ENCODE measurements around the gene RPA1. TPM values are rescaled to one million over a fixed set of nuclear protein-coding genes. Genes with fewer than 3 reads are reported as not detected.

The RPA1 gene
- total RNA-seq (2022; extraction: Qiagen RNA extraction; ENCODE audit: low read depth) = 64.4 to 90.3 TPM (median 83.0 TPM) in 5 replicates

GRCh38 chr17:1829592-1830257, at the start of gene RPA1, which contains the start of gene SMYD4:
Gene RPA1, plus strand, starts transcription at chr17:1830005. Its CDS starts 89 bp downstream, at chr17:1830094.
Gene SMYD4, minus strand, starts transcription at chr17:1829902. Its CDS starts 1,908 bp downstream, at chr17:1827994.

Other genes with a start within 250 kb of the RPA1 start
- 5.5 to 8.5 TPM (median 6.5 TPM) in 5 replicates for gene SLC43A2, start 201.2 kb upstream of the RPA1 start, total RNA-seq (2022; extraction: Qiagen RNA extraction; ENCODE audit: low read depth)
- gene SCARF1, start 184.3 kb upstream of the RPA1 start, total RNA-seq (2022; extraction: Qiagen RNA extraction; ENCODE audit: low read depth) = 0.24 to 0.38 TPM (median 0.31 TPM) in 5 replicates
- 12.8 to 19.6 TPM (median 18.5 TPM) in 5 replicates for gene RILP, start 180.1 kb upstream of the RPA1 start, total RNA-seq (2022; extraction: Qiagen RNA extraction; ENCODE audit: low read depth)
- gene PRPF8, start 145.1 kb upstream of the RPA1 start, total RNA-seq (2022; extraction: Qiagen RNA extraction; ENCODE audit: low read depth) = 270 to 291 TPM (median 278 TPM) in 5 replicates
- 1.0 to 1.7 TPM (median 1.1 TPM) in 5 replicates for gene TLCD2, start 119.6 kb upstream of the RPA1 start, total RNA-seq (2022; extraction: Qiagen RNA extraction; ENCODE audit: low read depth)
- gene WDR81, start 105.3 kb upstream of the RPA1 start, total RNA-seq (2022; extraction: Qiagen RNA extraction; ENCODE audit: low read depth) = 24.3 to 34.1 TPM (median 30.6 TPM) in 5 replicates
- gene SERPINF2, start 87.1 kb upstream of the RPA1 start, total RNA-seq (2022; extraction: Qiagen RNA extraction; ENCODE audit: low read depth) = 1.3 to 2.2 TPM (median 2.0 TPM) in 5 replicates
- 1.3 to 2.1 TPM (median 1.5 TPM) in 5 replicates for gene SERPINF1, start 67.9 kb upstream of the RPA1 start, total RNA-seq (2022; extraction: Qiagen RNA extraction; ENCODE audit: low read depth)
- 8.2 to 10.4 TPM (median 8.9 TPM) in 5 replicates for gene SMYD4, start 103 bp upstream of the RPA1 start, total RNA-seq (2022; extraction: Qiagen RNA extraction; ENCODE audit: low read depth)
- gene RTN4RL1, start 195.3 kb downstream of the RPA1 start, total RNA-seq (2022; extraction: Qiagen RNA extraction; ENCODE audit: low read depth) = 1.8 to 3.4 TPM (median 2.9 TPM) in 5 replicates
- gene DPH1, start 200.1 kb downstream of the RPA1 start, total RNA-seq (2022; extraction: Qiagen RNA extraction; ENCODE audit: low read depth) = 43.3 to 45.7 TPM (median 44.1 TPM) in 5 replicates
- 50.6 to 84.4 TPM (median 82.9 TPM) in 5 replicates for gene OVCA2, start 212.0 kb downstream of the RPA1 start, total RNA-seq (2022; extraction: Qiagen RNA extraction; ENCODE audit: low read depth)
- 0.86 to 2.0 TPM (median 1.6 TPM) in 5 replicates for gene HIC1, start 225.1 kb downstream of the RPA1 start, total RNA-seq (2022; extraction: Qiagen RNA extraction; ENCODE audit: low read depth)